Erythroblast (primary cell): ENCODE data around the gene EIF3C.
"Not testable (repeated sequence)": the region's sequence is repeated elsewhere in the genome, so short reads cannot be mapped to it uniquely, and the experiment has no call there.

ENCODE experiments used
- GATA1 ChIP-seq: IDR thresholded peaks from 2 replicates; pipeline ENCODE4 v1.6.1; 2011; ENCODE audit warnings: low read depth, mild to moderate bottlenecking, control low read depth, low read length, moderate library complexity
- POLR2A ChIP-seq: IDR thresholded peaks from 2 replicates; pipeline ENCODE4 v1.6.1; 2011; ENCODE audit warnings: mild to moderate bottlenecking, low read length

DNA sequence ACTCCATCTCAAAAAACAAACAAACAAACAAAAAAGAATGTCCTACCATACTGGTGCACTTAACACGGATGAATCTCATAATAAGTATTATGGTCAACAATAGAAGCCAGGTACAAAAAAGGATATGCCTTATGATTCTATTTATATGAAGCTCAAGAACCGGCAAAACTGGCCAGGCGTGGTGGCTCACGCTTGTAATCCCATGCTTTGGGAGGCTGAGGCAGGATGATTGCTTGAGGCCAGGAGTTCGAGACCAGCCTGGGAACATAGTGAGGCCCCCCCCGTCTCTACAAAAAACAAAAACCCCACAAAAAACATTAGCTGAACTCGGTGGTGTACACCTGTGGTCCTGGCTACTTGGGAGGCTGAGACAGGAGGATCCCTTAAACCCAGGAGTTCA lies 7.0 kb upstream of the EIF3C start:
- TF ChIP-seq POLR2A, GATA1: not testable (repeated sequence)
